HG03432 (cell line): ENCODE results near the gene MESP2.

Source experiments
- ATAC-seq: cut with Tn5 transposase; IDR thresholded peaks from one replicate; pipeline ENCODE4 v1.9.1; 2021; ENCODE audit warnings: mild to moderate bottlenecking, moderate library complexity; ENCODE audit not compliant: unreplicated experiment

Gene MESP2

GRCh38 chr15:89814112-89814742 lies 38.1 kb downstream of the MESP2 start:
- ATAC-seq: no peak

GRCh38 chr15:89815769-89816168 lies 39.6 kb downstream of the MESP2 start:
- no peak for ATAC-seq

- no peak for ATAC-seq
These were observed 41.7 kb downstream of the MESP2 start for GRCh38 chr15:89817701-89818280.

- no peak for ATAC-seq
These were observed 42.2 kb downstream of the MESP2 start for GRCh38 chr15:89818287-89818686.

GRCh38 chr15:89820666-89821611 lies 44.8 kb downstream of the MESP2 start:
- ATAC-seq: no peak

GRCh38 chr15:89822026-89822425 lies 45.9 kb downstream of the MESP2 start:
- no peak for ATAC-seq

GRCh38 chr15:89822611-89822950 lies 46.4 kb downstream of the MESP2 start:
- no peak for ATAC-seq

GRCh38 chr15:89822951-89823711 lies 47.0 kb downstream of the MESP2 start:
- ATAC-seq: no peak

GRCh38 chr15:89823836-89824606 lies 47.9 kb downstream of the MESP2 start:
- no peak for ATAC-seq

GRCh38 chr15:89824607-89824867 lies 48.4 kb downstream of the MESP2 start:
- ATAC-seq: no peak

GRCh38 chr15:89825271-89825940 lies 49.3 kb downstream of the MESP2 start:
- no peak for ATAC-seq

- no peak for ATAC-seq
These were observed 50.8 kb downstream of the MESP2 start for GRCh38 chr15:89826671-89827655.

- no peak for ATAC-seq
These were observed 51.7 kb downstream of the MESP2 start for GRCh38 chr15:89827829-89828228.
